SHP77 (cell line): Measurements from ENCODE around the gene GSK3B.

Experiments
- DNase-seq, 2 experiments: peaks; one replicate each; lab custom pipeline; 2025; lab: John Stamatoyannopoulos, UW

GSK3B gene

DNA sequence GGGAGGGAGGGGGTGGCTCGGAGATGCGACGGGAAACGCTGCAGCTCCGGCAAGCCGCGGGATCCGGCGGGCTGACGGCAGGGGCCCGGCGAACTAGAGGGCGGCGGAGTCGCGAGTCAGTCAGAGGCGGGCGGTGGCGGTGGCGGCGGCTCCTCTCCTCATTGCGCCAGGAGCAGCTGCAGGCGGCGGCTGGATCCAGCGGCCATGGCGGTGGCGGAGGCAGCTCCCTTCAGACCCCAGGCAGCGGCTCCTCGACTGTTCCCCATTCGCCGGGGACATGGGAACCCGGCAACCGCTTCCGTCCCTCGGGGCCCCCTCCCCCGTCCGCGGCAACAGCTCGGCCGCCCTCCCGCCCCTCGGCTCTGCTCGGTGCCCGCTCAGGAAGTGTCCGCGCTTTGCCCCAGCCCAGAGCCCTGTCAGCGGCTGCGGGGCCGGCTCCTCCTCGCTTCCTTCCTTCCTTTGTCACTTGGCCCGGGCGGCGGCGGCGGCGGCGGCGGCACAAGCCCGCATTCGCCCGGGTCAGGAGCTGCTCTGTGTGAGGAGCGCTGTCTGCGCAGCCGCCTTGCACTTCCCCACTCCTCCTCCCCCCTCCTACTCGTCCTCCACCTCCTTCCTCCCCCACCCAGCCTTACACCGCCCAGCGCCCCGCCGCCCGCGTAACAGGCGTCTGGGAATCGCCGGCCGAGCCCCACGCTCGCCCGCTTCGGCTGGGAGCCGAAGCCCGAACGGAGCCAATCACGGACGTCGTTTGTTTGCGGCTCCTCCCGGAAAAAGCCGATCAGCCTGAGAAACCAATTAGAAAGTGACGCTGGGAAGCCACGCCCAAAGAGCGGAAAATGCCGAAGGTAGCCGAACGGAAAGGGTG, at the start of gene GSK3B:
GSK3B (minus strand) TSS at position 537 of the 865 bp plus-strand sequence. CDS start 1,013 bp downstream, outside the sequence.
- DNase-seq: peak; percentile 66 to 67

DNA sequence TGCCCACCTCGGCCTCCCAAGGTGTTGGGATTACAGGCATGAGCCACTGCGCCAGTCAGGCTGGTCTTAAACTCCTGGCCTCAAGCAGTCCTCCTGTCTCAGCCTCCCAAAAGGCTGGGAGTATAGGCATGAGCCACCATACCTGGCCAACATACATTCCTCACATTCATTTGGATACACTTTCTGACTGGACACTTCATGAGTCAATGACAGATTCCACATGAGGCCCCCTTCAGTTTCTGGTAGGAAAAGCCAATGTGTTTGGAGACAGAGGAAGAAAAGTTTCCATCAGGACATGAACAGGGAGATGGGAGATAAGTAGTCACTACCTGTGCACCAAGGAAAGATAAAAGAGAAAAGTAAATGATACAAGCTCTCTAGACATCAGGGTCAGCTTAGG, 49.4 kb upstream of the GSK3B start:
- DNase-seq: no peak

DNA sequence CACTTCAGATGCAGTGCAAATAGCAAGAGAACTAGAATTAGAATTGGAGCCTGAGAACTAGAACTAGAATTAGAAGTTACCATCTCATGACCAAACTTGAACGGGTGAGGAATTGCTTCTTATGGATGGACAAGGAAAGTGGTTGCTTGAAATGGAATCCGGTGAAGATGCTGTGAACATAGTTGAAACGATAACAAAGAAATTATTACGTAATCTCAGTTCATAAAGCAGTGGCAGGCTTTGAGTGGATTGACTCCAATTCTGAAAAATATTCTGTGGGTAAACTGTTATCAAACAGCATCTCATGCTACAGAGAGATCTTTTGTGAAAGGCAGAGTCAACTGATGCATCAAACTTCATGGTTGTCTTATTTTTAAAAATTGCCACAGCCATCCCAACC, 48.0 kb upstream of the GSK3B start:
- DNase-seq: no peak

DNA sequence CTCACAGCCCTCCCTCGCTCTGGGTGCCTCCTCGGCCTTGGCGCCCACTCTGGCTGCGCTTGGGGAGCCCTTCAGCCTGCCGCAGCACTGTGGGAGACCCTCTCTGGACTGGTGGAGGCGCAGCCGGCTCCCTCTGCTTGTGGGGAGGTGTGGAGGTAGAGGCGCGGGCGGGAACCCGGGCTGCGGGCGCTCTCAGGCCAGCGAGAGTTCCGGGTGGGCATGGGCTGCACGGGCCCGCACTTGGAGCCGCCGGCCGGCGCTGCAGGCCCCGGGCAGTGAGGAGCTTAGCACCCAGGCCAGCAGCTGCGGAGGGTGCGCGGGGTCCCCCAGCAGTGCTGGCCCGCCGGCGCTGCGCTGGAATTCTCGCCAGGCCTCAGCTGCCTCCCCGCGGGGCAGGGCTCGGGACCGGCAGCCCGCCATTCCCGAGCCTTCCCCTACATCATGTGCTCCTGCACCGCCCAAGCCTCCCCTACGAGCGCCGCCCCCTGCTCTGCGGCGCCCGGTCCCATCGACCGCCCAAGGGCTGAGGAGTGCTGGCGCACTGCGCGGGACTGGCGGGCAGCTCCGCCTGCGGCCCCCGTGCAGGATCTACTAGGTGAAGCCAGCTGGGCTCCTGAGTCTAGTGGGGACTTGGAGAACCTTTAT, 46.0 kb upstream of the GSK3B start:
- DNase-seq: no peak

DNA sequence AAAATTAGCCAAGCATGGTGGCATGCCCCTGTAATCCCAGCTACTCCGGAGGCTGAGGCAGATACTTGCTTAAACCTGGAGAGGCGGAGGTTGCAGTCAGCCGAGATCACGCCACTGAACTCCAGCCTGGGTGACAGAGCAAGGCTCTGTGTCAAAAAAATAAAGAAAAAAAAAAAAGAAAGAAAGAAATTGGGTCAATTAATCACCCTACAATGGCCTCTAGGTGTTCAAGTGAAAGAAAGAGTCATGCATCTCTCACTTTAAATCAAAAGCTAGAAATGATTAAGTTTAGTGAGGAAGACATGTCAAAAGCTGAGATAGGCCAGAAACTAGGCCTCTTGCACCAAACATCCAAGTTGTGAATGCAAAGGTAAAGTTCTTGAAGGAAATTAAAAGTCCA, 44.9 kb upstream of the GSK3B start:
- DNase-seq: no peak

DNA sequence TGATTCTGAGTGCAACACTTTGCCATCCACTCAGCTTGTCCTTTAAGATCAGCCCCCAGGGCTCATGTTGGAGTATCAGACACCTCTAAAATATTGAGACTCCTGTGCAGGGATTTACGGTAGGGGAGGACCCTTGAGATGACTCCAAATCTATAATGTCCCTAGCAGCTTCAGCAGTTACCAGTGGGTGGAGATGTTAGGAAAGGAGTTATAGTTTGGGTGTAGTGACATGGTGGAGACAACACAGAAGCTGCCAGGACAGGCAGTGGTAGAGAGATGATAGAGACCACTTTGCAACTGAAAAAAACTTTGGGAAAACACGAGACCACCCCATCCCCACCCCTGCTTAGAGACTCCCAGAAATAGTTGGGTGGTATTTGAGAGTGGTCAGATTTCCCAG, 43.3 kb upstream of the GSK3B start:
- DNase-seq: no peak

DNA sequence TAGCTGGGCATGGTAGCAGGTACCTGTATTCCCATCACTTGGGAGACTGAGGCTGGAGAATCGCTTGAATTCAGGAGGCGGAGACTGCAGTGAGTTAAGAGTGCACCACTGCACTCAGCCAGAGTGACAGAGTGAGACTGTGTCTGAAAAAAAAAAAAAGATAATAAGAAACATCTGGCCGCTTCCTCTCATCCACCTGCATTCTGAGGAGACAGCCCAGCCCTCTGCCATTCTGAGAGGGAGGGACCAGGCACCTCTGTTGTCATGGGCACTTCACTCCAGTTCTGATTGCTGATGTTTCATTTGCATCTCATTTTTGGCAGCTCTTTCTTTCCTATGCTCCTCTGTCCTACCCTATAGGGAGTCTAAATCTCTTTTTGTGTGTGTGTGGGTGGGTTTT, 36.4 kb upstream of the GSK3B start:
- DNase-seq: no peak

DNA sequence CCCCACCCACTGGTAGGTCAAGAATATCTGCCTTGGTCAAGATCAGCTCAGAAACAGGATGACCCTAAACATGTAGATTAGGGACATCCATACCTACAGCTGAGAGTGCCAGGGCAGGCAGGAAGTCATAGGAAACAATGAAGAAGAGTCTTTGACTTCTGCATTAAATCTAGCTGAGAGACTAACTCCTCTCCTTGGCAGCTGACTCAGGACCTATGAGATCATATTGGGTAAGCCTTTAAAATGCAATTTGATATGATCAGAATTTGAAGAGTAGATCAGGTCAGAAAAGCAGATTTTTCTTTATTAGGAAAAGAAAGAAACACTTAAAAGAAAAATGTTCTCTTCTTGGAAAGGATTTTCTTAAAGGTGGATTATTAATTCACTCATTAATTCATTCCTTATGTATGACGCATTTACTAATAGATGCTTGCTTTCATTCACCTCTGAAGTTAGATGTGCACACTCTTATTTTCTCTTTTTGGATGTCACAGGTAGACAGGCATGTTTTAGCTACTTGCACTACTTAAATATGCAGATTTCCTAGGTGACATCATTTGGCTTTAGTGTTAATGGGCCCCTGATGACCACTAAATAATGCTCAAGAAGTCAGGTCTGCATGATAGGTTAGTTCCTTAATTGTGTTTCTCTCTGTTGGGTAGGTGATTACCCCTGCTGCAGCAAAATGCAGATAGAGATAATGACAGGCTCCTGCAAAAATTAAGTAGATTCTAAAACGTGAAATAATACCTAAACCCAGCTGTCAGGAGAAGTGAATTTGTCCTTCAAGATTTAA, 35.7 kb upstream of the GSK3B start:
- no peak for DNase-seq

DNA sequence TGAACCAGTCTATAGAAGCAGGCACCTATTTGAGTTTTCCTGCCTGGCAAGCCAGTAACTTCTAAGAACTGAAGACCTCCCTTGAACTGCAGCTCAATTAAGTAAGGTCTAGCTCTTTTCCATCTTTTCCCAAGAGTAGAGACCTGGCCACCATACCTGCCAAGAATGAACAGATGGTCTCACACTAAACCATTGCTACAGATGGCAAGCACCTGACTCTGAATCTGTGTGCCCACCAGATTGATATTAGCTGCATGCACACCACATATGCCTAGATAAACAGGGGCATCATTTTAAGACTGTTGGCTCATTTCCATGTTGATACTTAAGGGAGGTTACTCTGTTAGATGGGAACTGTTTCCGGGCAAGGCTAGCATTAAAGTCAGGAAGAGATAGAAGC, 34.8 kb upstream of the GSK3B start:
- DNase-seq: no peak

DNA sequence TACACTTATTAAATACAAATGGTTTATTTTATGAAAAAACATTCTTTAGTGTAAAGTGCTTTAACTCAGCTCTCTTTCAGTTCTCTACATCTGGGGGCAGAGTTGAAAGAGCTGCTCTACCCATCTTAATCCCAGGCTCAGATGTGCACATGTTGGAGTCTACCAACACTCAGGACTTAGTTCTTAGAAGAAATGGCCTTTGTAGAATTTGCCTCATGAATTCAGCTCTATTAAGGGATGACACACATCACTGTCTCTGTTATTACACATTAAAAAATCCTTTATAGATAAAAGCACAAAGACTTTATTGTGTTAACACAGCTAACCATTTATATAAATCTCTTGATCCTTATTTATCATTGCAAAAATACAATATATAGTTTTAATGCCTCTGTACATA, 31.7 kb upstream of the GSK3B start:
- DNase-seq: no peak

DNA sequence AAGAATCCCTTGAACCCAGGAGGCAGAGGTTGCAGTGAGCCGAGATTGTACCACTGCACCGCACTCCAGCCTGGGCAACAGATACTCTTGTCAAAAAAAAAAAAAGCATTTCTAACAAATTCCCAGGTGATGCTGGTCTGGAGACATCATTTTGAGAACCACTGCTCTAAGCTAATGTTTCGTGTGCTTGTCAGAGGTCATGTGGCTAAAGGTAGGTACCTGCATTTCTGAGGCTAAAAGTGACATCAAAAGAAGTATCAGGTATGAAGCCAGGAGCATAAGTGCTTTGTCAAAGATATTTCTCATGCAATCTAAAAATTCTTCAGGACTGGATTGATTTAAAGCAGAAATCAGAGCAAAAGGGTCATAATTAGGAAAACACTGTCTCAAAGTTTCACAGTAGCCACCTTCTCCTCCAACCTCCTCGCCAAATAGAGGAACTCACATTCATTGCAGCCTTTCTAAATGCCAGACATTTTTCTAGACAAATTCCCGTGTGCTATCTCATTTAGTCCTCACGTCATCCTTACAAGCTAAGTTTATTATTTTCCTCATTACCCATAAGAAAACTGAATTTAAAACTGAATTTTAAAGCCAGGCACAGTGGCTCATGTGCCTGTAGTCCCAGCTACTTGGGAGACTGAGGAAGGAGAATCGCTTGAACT, 25.7 kb upstream of the GSK3B start:
- no peak for DNase-seq

DNA sequence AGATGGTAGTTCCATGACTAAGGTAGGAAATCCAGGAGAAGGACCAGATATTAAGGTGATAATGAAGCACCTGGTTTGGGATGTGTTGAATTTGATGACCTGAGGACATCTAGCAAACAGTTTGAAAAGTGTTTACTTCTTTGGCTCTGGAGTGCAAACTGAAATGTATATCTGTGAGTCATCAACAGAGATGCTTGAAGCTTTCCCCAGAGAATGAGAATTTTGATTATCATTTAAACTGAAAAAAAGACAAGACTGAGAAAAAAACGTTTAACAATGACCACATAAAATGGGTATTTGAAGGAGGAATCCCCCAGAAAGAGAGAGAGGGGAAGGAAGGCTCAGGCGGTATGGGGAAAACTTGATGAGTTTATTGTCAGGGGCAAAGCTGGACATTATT, 20.7 kb upstream of the GSK3B start:
- DNase-seq: no peak

DNA sequence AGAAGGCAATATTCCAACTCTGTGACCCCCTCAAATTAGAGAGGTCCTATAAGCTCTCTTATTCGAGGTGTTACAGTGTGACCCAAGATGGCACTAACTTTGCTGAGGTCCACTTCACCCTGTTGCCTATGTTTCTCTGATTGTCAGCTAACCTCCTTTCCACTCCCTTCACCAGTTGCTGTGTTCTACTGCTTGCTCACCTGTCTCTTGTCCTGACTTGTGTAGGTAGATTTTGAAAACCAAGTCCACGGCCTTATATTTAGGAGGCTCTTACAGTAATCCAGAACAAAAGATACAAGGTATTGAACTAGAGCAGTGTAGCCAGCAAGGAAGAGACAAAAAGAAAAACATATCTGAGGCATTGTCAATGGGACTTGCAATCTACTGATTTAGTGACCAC, 20.1 kb upstream of the GSK3B start:
- no peak for DNase-seq

DNA sequence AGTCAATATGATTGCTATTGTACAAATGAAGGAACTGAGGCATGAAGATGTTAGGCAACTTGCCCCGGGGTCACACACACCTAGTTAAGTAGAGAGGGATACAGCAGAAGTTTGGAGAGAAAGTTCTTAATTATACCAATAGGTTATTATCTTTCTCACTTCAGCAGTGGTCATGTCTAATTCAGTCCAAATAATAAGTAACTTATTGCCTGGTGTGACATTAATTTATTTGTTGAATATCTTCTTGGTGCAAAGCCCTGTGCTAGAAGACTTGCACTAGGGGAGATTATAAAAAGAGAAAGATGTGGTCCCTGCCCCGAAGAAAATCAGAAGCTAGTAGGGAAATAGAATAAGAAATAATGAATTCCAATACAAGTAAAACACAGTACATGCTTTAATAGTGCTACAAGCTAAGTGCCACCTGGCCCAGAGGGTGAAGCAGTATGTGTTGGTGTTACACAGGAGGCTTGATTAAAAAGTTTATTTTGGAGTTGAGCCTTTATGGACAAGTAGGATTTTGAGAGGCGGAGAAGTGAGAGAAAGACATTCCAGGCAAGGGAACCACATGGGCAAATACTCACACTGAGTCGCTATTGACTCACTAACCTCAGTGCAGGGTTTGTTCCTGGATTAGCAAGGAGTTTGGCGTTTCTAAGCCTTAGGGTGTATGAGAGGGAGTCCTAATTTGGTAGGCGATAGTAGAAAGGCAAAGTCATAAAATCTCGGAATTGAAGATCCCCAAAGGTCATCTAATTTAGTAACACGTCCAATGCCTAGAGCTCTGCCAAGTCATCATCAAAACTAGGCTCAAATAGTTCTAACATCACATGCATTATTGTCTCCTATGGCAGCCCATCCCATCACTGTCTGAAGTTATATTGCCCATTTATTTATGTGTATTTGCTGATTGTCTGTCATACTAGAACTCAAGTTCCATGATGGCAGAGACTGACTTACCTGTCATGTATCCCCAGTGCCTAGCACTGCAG, 19.2 kb upstream of the GSK3B start:
- DNase-seq: no peak

DNA sequence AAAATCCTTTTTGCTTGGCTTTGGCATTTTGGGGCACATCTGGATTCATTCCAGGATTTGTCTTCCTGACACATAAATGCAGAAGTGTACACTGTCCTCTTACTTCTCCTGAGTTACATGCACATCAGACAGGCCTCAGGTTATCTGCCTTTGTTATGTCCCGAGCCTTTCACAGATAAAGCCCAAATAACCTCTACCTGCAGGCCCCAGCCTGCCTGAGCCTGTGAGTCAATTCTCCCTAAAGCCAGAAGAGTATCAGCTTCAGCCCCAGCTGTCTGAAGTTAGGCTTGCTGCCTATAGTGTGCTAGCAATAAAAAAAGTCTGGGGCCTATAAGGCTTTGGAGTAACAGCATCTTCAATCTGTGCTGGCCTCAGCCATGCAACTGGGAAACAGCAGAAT, 17.7 kb upstream of the GSK3B start:
- no peak for DNase-seq

DNA sequence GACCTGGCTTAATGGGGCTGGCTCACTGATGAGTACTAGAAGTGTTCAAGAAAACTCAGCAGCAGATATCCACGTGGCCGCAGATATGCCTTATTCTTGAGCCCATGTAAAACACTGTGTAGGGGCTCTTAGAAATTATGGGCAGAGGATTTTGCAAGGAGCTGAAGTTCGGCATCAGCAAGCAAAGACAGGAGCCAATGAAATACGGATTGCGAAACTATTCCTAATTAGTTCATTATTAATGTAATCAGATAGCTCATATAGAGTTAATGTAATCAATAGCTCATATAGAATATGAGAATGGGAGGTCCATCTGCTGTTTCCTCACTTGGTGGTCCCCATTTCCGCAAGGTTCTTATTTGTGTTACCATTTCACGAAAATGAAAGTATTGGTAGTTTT, 9.0 kb upstream of the GSK3B start:
- no peak for DNase-seq

DNA sequence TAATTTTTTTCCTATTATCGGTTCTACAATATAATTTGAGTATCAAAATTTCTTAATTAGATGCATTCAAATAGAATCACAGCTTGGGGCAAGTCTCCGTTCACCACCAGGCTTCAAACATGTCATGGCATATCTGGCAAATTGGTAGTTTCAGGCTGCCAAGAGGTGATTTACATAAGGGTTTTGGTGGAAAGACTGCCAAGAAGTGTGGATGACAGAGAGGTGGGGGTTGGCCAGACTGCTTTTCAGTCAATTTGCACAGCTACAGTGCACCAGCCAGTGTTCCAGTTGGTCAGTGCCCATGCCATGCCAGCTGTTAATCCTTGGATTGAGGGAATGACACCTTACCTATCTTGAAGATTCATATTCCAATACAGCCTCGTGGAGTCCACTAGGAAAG, 8.4 kb upstream of the GSK3B start:
- no peak for DNase-seq

DNA sequence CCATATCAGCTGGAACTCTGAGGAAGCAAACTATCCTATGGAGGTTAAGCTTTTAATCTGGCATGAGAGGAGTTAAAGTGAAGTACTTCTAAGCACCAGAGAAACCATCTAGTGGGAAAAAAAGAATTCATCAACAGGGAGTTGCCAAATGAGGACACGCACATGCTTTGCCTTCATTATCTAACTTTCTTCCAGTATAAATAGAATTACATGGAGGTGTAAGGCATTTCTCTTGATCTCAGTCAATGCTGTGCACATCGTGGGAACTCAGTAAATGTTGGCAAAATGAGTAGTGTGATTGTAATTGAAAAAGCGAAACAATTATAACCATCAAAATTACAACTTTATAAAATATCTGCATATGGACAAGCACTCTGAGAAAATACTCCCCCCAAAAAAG, 8.0 kb upstream of the GSK3B start:
- DNase-seq: no peak

DNA sequence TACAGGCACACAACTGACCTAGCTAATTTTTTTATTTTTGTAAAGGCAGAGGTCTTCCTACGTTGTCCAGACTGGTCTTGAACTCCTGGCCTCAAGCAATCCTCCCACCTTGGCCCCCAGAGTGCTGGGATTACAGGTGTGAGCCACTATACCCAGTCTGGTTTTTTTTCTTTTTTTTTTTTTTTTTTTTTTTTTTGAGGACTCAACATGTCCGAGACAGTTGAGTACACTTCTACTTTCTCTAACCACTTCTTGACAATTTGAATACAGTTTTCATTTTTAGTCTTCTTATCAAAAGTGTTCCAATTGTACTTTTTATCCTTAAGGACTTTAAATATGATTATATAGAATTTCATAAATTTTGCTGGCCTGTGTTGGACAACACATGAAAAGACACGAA, 7.4 kb upstream of the GSK3B start:
- DNase-seq: no peak

DNA sequence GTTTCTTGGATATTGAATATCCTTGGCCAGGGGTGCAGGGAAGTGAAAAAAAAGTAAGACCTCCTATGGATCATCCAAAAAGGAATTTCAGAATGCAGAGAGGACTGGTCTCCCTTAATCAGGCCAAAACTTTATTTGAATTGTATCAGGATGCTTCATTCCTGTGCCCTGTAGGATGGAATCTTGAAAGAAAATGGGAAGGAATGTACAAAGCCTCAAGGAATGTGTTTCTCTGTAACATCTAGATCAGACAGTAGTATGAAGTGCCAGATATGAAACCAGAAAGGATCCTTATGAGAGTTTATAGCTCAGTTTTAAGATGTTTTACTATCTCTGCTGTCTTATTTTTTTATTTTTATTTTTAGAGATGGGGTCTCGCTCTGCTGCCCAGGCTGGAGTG, 6.5 kb upstream of the GSK3B start:
- DNase-seq: no peak

DNA sequence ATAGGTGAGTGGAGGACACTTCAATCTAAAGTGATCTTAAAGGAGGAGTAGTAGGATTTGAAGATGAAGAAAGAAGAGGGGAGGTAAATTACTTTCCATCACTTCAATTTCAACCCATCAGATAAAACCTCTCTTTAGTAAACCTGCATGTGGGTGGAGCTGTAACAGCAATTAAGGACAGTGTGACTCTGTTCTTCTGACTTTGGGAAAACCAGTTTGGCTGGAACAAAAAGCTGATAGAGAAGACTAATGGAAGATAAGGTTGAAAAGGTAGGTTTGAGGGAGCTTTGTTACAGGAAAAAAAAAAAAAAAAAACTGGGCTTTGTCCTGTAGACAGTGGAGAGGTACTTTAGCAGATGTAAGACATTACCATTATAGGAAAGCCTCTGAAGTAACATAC, 4.5 kb upstream of the GSK3B start:
- no peak for DNase-seq
